ENCODE measurements around the gene KRT2. TPM values are rescaled to one million over a fixed set of nuclear protein-coding genes. Genes with fewer than 3 reads are reported as not detected.

KRT2 gene
- total RNA-seq = not detected in 2 replicates

DNA sequence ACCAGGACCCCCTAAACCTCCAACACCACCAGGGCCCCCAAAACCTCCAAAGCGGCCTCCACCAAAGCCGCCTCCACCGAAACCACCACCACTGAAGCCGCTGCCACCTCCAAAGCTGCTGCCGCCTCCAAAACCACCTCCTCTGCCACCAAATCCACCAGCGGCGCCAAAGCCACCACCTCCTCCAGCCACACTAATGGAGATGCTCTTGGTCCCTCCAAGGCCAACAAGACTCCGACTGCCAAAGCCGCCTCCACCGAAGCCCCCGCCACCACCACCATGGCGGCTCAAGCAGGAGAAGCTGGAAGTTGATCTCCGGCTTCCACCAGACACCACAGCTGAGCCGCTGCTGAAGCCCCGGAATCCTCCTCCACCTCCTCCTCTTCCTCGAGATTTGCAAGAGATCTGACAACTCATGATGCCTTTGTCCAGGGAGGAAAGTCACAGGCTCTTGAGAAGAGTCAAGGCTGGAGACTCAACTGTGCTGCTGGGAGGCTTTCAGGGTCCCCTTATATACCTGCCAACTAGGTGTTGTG lies at the start of gene KRT2:
Gene KRT2 (minus strand): TSS at position 486 of the 536 bp plus-strand sequence. CDS start 69 bp downstream, at position 417.

DNA sequence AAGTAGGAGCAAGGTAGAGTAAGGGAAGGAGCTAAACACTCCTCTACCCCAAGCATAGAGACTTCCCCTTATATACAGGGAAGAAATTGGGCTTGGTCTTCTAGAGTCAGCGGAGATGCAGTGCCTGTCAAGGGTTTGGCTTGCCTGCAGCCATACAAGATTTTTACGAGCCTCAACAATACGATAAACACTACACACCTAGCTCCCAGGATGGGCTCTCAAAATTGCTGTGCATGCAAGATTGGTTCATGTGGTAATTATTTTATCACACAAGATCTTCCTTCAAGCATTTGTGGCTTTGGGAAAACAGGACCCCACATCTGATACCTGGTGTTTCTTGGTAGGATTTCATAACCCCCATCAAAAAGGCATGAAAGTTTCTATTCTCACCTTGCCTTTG lies 28.4 kb upstream of the KRT2 start, which contains the start of gene KRT1:
Gene KRT1 (minus strand): TSS at position 45 of the 400 bp plus-strand sequence. CDS start 59 bp downstream, outside the sequence.

DNA sequence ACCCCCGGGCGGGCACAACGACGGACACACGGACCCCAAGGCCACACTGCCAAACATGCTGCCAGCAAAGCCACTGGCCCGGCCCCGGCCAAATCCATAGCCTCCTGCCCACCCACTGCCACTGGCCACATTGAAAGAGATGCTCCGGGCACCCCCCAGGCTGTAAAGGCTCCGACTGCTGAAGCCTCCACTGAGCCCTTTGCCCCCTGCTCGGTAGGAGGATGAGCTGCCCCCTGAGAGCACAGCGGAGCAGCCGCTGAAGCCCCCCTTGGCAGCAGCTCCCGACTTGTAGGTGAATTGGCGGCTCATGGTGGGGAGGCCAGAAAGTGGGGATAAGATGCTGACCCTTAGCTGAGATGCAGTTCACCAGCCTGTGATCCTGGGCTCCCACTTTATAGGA lies 33.8 kb downstream of the KRT2 start, which contains the start of gene KRT73:
Gene KRT73 (minus strand): TSS at position 344 of the 400 bp plus-strand sequence. CDS start 35 bp downstream, at position 309.

DNA sequence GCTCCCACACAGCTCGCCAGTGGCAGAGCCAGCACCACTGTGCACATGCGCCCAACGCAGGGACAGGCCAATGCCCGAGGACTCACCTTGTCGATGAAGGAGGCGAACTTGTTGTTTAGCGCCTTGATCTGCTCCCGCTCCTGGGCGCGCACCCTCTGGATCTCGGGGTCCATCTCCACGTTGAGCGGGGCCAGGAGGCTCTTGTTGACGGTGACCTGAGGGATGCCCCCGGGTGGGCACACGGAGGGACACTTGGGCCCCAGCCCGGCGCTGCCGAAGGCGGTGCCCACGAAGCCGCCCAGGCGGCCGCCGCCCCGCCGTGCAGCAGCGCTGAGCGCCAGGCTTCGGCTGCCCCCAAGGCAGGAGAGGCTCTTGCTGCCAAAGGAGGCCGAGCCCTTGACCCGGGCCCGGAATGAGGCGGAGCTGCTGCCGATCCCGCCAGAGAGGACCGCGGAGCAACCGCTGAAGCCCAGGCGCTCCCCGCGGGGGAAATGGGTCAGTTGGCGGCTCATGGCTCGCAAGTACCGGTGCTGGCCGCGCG lies 51.0 kb downstream of the KRT2 start, which contains the start of gene KRT72:
Gene KRT72 (minus strand): TSS at position 523 of the 541 bp plus-strand sequence. CDS start 11 bp downstream, at position 512.

Other genes with a start within 250 kb of the KRT2 start
- not detected in 2 replicates for gene KRT82, start 245.9 kb downstream of the KRT2 start, total RNA-seq
- gene KRT75, start 217.8 kb downstream of the KRT2 start, total RNA-seq = not detected in 2 replicates
- gene KRT6B, start 200.1 kb downstream of the KRT2 start, total RNA-seq = not detected in 2 replicates
- gene KRT6C, start 178.4 kb downstream of the KRT2 start, total RNA-seq = not detected in 2 replicates
- gene KRT6A, start 159.0 kb downstream of the KRT2 start, total RNA-seq = not detected in 2 replicates
- not detected in 2 replicates for gene KRT5, start 131.8 kb downstream of the KRT2 start, total RNA-seq
- gene KRT71, start 99.1 kb downstream of the KRT2 start, total RNA-seq = not detected in 2 replicates
- gene KRT74, start 78.4 kb downstream of the KRT2 start, total RNA-seq = not detected in 2 replicates
- not detected in 2 replicates for gene KRT72, start 50.7 kb downstream of the KRT2 start, total RNA-seq
- gene KRT73, start 33.7 kb downstream of the KRT2 start, total RNA-seq = not detected in 2 replicates
- gene KRT1, start 28.2 kb upstream of the KRT2 start, total RNA-seq = not detected in 2 replicates
- gene KRT77, start 51.3 kb upstream of the KRT2 start, total RNA-seq = not detected in 2 replicates
- not detected in 2 replicates for gene KRT76, start 125.1 kb upstream of the KRT2 start, total RNA-seq
- gene KRT3, start 143.9 kb upstream of the KRT2 start, total RNA-seq = not detected in 2 replicates
- not detected in 2 replicates for gene KRT4, start 161.9 kb upstream of the KRT2 start, total RNA-seq
- gene KRT79, start 182.1 kb upstream of the KRT2 start, total RNA-seq = not detected in 2 replicates
- not detected in 2 replicates for gene KRT78, start 196.8 kb upstream of the KRT2 start, total RNA-seq